GM12873 (cell line): ENCODE results near the gene GPC5.

Experiments used
- CTCF ChIP-seq: IDR thresholded peaks from 2 replicates; pipeline ENCODE4 v1.5.1; 2012; ENCODE audit warnings: low read depth, mild to moderate bottlenecking, moderate library complexity, low read length, control low read depth; ENCODE audit not compliant: insufficient read depth; ENCODE audit errors: missing control alignments

The GPC5 gene

GRCh38 chr13:91882918-91883317 lies 484.5 kb downstream of the GPC5 start:
- no peak for TF ChIP-seq CTCF

- TF ChIP-seq CTCF = no peak
Measured at GRCh38 chr13:91889641-91890040, 491.2 kb downstream of the GPC5 start.

- TF ChIP-seq CTCF = no peak
Measured at GRCh38 chr13:91891141-91891540, 492.7 kb downstream of the GPC5 start.

- no peak for TF ChIP-seq CTCF
Measured at GRCh38 chr13:91893040-91893439, 494.6 kb downstream of the GPC5 start.

- TF ChIP-seq CTCF = no peak
Measured at GRCh38 chr13:91894316-91894715, 495.9 kb downstream of the GPC5 start.

GRCh38 chr13:91896547-91896946 lies 498.1 kb downstream of the GPC5 start:
- TF ChIP-seq CTCF = no peak

- TF ChIP-seq CTCF = no peak
Measured at GRCh38 chr13:91902291-91902690, 503.9 kb downstream of the GPC5 start.
